Astrocyte (in vitro differentiated cells and primary cell): ENCODE results near the gene RAB3B. TPM values are rescaled to one million over a fixed set of nuclear protein-coding genes. Genes with fewer than 3 reads are reported as not detected.

ENCODE experiments used
- DNase-seq: peaks from one replicate; pipeline ENCODE4 v3.0.0-alpha.2; 2010; ENCODE audit warnings: low read depth
- FAIRE-seq: peaks from 2 replicates; lab custom pipeline; 2011; peaks lifted over from hg19 to GRCh38; lab: Jason Lieb, UNC
- H2AFZ ChIP-seq: 2 replicates; pipeline ENCODE4 v1.6.0; 2012; ENCODE audit warnings: low read depth, low read length, inconsistent platforms
- H3K27ac ChIP-seq: 2 replicates; pipeline ENCODE4 v1.5.1; 2011; ENCODE audit warnings: low read depth, low read length, inconsistent platforms
- H3K27me3 ChIP-seq: 2 replicates; pipeline ENCODE4 v1.6.0; 2011; ENCODE audit warnings: low read length, inconsistent platforms; ENCODE audit not compliant: insufficient read depth
- H3K36me3 ChIP-seq: 2 replicates; pipeline ENCODE4 v1.5.1; 2011; ENCODE audit warnings: low read length, inconsistent platforms; ENCODE audit not compliant: insufficient read depth
- H3K4me1 ChIP-seq: 2 replicates; pipeline ENCODE4 v1.5.1; 2011; ENCODE audit warnings: low read length, inconsistent platforms; ENCODE audit not compliant: insufficient read depth
- H3K4me2 ChIP-seq: 2 replicates; pipeline ENCODE4 v1.6.0; 2012; ENCODE audit warnings: low read length, inconsistent platforms
- H3K4me3 ChIP-seq: 2 replicates; pipeline ENCODE4 v1.5.1; 2011; ENCODE audit warnings: low read depth, mild to moderate bottlenecking, low read length, inconsistent platforms; ENCODE audit not compliant: insufficient read depth
- H3K79me2 ChIP-seq: 2 replicates; pipeline ENCODE4 v1.6.0; 2012; ENCODE audit warnings: mild to moderate bottlenecking, low read length, inconsistent platforms; ENCODE audit not compliant: insufficient read depth
- H3K9ac ChIP-seq: 2 replicates; pipeline ENCODE4 v1.6.0; 2012; ENCODE audit warnings: mild to moderate bottlenecking, low read length, inconsistent platforms
- H3K9me3 ChIP-seq: 2 replicates; pipeline ENCODE4 v1.5.1; 2012; ENCODE audit warnings: low read depth, mild to moderate bottlenecking, low read length, inconsistent platforms; ENCODE audit not compliant: insufficient read depth
- H4K20me1 ChIP-seq: 2 replicates; pipeline ENCODE4 v1.6.0; 2012; ENCODE audit warnings: low read length, inconsistent platforms; ENCODE audit not compliant: insufficient read depth
- H3K27ac Mint-ChIP-seq: one replicate; pipeline ENCODE4 v1.8.0; 2021; ENCODE audit warnings: mild to moderate bottlenecking, mixed read lengths; ENCODE audit not compliant: unreplicated experiment
- H3K27me3 Mint-ChIP-seq: one replicate; pipeline ENCODE4 v1.8.0; 2021; ENCODE audit warnings: low read depth, mixed read lengths; ENCODE audit not compliant: unreplicated experiment
- H3K36me3 Mint-ChIP-seq: one replicate; pipeline ENCODE4 v1.8.0; 2021; ENCODE audit warnings: low read depth, mixed read lengths; ENCODE audit not compliant: unreplicated experiment
- H3K4me1 Mint-ChIP-seq: one replicate; pipeline ENCODE4 v1.8.0; 2021; ENCODE audit warnings: low read depth, mixed read lengths; ENCODE audit not compliant: unreplicated experiment
- H3K4me3 Mint-ChIP-seq: one replicate; pipeline ENCODE4 v1.8.0; 2021; ENCODE audit warnings: mild to moderate bottlenecking, moderate library complexity, mixed read lengths; ENCODE audit not compliant: unreplicated experiment
- H3K9me3 Mint-ChIP-seq: one replicate; pipeline ENCODE4 v1.8.0; 2021; ENCODE audit warnings: mild to moderate bottlenecking, mixed read lengths; ENCODE audit not compliant: unreplicated experiment
- CTCF ChIP-seq: IDR thresholded peaks from 2 replicates; pipeline ENCODE4 v1.5.1; 2011; ENCODE audit warnings: low read depth, mild to moderate bottlenecking, inconsistent platforms, low read length, moderate library complexity; ENCODE audit not compliant: insufficient read depth
- EZH2 ChIP-seq: IDR thresholded peaks from 2 replicates; pipeline ENCODE4 v1.6.1; 2012; ENCODE audit warnings: mild to moderate bottlenecking, low read length, inconsistent platforms; ENCODE audit not compliant: insufficient read depth
- total RNA-seq: library from RNA; stranded (reverse); gene quantifications from 2 replicates; pipeline ENCODE4 v1.2.1, GENCODE V29; 2021

RAB3B gene
- total RNA-seq, 1 donor from 2014 or later, result 49.2 TPM

GRCh38 chr1:51960262-51960661, 30.2 kb downstream of the RAB3B start:
- H3K9ac ChIP-seq, result no peak overlapping the region
- H3K4me1 Mint-ChIP-seq, result peaks cover 9% of the 10 kb centered on the region
- peaks cover 24% of the 10 kb centered on the region for H3K36me3 Mint-ChIP-seq
- DNase-seq (no peak), FAIRE-seq (no peak)
- no peaks in the 10 kb centered on the region for H3K27me3 Mint-ChIP-seq
- H4K20me1 ChIP-seq, result no peaks in the 10 kb centered on the region
- H3K4me3 Mint-ChIP-seq, result no peak overlapping the region
- no peaks in the 10 kb centered on the region for H3K36me3 ChIP-seq
- no peaks in the 10 kb centered on the region for H3K79me2 ChIP-seq
- no peak overlapping the region for H3K27ac Mint-ChIP-seq
- no peak overlapping the region for H2AFZ ChIP-seq
- no peak overlapping the region for H3K4me2 ChIP-seq
- no peak overlapping the region for H3K27ac ChIP-seq
- no peaks in the 10 kb centered on the region for H3K9me3 Mint-ChIP-seq
- H3K4me3 ChIP-seq, result no peak overlapping the region
- H3K9me3 ChIP-seq, result no peaks in the 10 kb centered on the region
- peaks cover 4% of the 10 kb centered on the region for H3K4me1 ChIP-seq
- no peaks in the 10 kb centered on the region for H3K27me3 ChIP-seq
- TF ChIP-seq EZH2, result no peak
- no peak for TF ChIP-seq CTCF

GRCh38 chr1:51958824-51959223, 31.7 kb downstream of the RAB3B start:
- no peak for TF ChIP-seq CTCF
- Histone ChIP-seq H3K27me3 (no peaks in the 10 kb centered on the region), H3K9ac (no peak overlapping the region), H4K20me1 (no peaks in the 10 kb centered on the region), H3K9me3 (no peaks in the 10 kb centered on the region), H3K27ac (no peak overlapping the region), H3K4me1 (peaks cover 4% of the 10 kb centered on the region), H3K79me2 (no peaks in the 10 kb centered on the region), H3K4me2 (no peak overlapping the region), H2AFZ (no peak overlapping the region), H3K36me3 (no peaks in the 10 kb centered on the region), H3K4me3 (no peak overlapping the region)
- no peaks in the 10 kb centered on the region for H3K9me3 Mint-ChIP-seq
- H3K36me3 Mint-ChIP-seq, result peaks cover 27% of the 10 kb centered on the region
- DNase-seq (no peak), FAIRE-seq (no peak)
- no peaks in the 10 kb centered on the region for H3K27me3 Mint-ChIP-seq
- H3K4me3 Mint-ChIP-seq, result no peak overlapping the region
- peaks cover 13% of the 10 kb centered on the region for H3K4me1 Mint-ChIP-seq
- H3K27ac Mint-ChIP-seq, result no peak overlapping the region

- peaks cover 3% of the 10 kb centered on the region for H4K20me1 ChIP-seq
- no peak for TF ChIP-seq CTCF
- no peak for TF ChIP-seq EZH2
- no peaks in the 10 kb centered on the region for H3K36me3 ChIP-seq
- no peak overlapping the region for H3K27ac ChIP-seq
- peaks cover 27% of the 10 kb centered on the region for H3K36me3 Mint-ChIP-seq
- H2AFZ ChIP-seq, result no peak overlapping the region
- no peaks in the 10 kb centered on the region for H3K27me3 ChIP-seq
- no peaks in the 10 kb centered on the region for H3K9me3 ChIP-seq
- H3K9ac ChIP-seq, result no peak overlapping the region
- H3K27ac Mint-ChIP-seq, result no peak overlapping the region
- FAIRE-seq, result no peak
- no peak overlapping the region for H3K4me2 ChIP-seq
- H3K4me3 ChIP-seq, result no peak overlapping the region
- no peaks in the 10 kb centered on the region for H3K79me2 ChIP-seq
- H3K4me1 ChIP-seq, result peaks cover under 1% of the 10 kb centered on the region
- peaks cover 14% of the 10 kb centered on the region for H3K4me1 Mint-ChIP-seq
- no peak for DNase-seq
- no peaks in the 10 kb centered on the region for H3K27me3 Mint-ChIP-seq
- H3K9me3 Mint-ChIP-seq, result no peaks in the 10 kb centered on the region
- no peak overlapping the region for H3K4me3 Mint-ChIP-seq
These were observed 32.9 kb downstream of the RAB3B start for GRCh38 chr1:51957618-51958017.
